Measurements from ENCODE around the gene KSR1.
"Not testable (repeated sequence)": the region's sequence is repeated elsewhere in the genome, so short reads cannot be mapped to it uniquely, and the experiment has no call there.

- TF ChIP-seq CTCF, POLR2A (IDR thresholded peaks at IDR 0.05): not testable (repeated sequence)
Observed at GRCh38 chr17:27638415-27638914, 182.2 kb downstream of the KSR1 start.
